T-cell (primary cell): ENCODE data around the gene SLC5A5. TPM values are rescaled to one million over a fixed set of nuclear protein-coding genes. Genes with fewer than 3 reads are reported as not detected.
A peak's percentile ranks its signal among the peaks of the same experiment; 100 is the strongest.

Experiments
- ATAC-seq, 4 experiments: fragments of 200-7000 bp in 3 of 4; fragments of 150-1000 bp in 1 of 4; cut with Tn5 transposase; replicated peaks in 1 of 4; 1 replicate in 3 of 4; 2 replicates in 1 of 4; pipeline ENCODE4 v1.10.0; 2021; ENCODE audit warnings: moderate library complexity in 3 of 4, mild to moderate bottlenecking in 2 of 4, moderate number of reproducible peaks in 1 of 4
- CTCF ChIA-PET, 2 donors: fragments of 300-600 bp; sonication (Branson Sonifier 250); formaldehyde crosslinking; loops; one replicate each; lab custom pipeline; 2022; ENCODE audit warnings: antibody characterized with exemption in 2 of 2; lab: Charles Lee
- POLR2A ChIA-PET, 2 donors: fragments of 300-600 bp; sonication (Branson Sonifier 250); formaldehyde crosslinking; loops; one replicate each; lab custom pipeline; 2022; ENCODE audit warnings: antibody characterized with exemption in 2 of 2; lab: Charles Lee
- DNase-seq, 35 experiments: peaks; one replicate each; pipeline versions ENCODE4 v3.0.0 to v3.0.0-alpha.2; 2013 to 2023
- H3K27ac ChIP-seq: one replicate; pipeline ENCODE4 v1.5.1; 2013; ENCODE audit warnings: low read length
- H3K27me3 ChIP-seq, 2 experiments: replicated peaks in 1 of 2; 1 replicate in 1 of 2; 2 replicates in 1 of 2; pipeline versions ENCODE4 v1.6.1 to v1.7.0; 2013; ENCODE audit warnings: low read length in 1 of 2, mixed read lengths in 1 of 2; ENCODE audit not compliant: control insufficient read depth in 2 of 2, insufficient read depth in 2 of 2; ENCODE audit errors: extremely low read depth in 1 of 2
- H3K36me3 ChIP-seq, 2 donors: 1 replicate in 1 of 2; 2 replicates in 1 of 2; pipeline versions ENCODE4 v1.6.1 to v1.7.0; 2013; ENCODE audit warnings: low read length in 1 of 2; ENCODE audit not compliant: control insufficient read depth in 2 of 2, insufficient read depth in 1 of 2; ENCODE audit errors: extremely low read depth in 1 of 2
- H3K4me1 ChIP-seq, 2 experiments: 1 replicate in 1 of 2; 2 replicates in 1 of 2; pipeline versions ENCODE4 v1.6.1 to v1.7.0; 2013; ENCODE audit warnings: low read length in 2 of 2, mixed read lengths in 1 of 2; ENCODE audit not compliant: insufficient read depth in 2 of 2, control insufficient read depth in 1 of 2; ENCODE audit errors: extremely low read depth in 1 of 2
- H3K4me3 ChIP-seq, 2 donors: 1 replicate in 1 of 2; 2 replicates in 1 of 2; pipeline versions ENCODE4 v1.5.1 to v1.7.0; 2013; ENCODE audit warnings: mild to moderate bottlenecking in 2 of 2, low read length in 1 of 2, moderate library complexity in 1 of 2; ENCODE audit not compliant: control insufficient read depth in 1 of 2; ENCODE audit errors: extremely low read depth in 1 of 2
- H3K9me3 ChIP-seq: 2 replicates; pipeline ENCODE4 v1.7.0; 2013
- H3K27ac Mint-ChIP-seq, 2 donors: one replicate each; pipeline ENCODE4 v1.8.0; 2020 to 2021; ENCODE audit warnings: mild to moderate bottlenecking in 2 of 2, mixed read lengths in 2 of 2
- H3K27me3 Mint-ChIP-seq, 2 donors: one replicate each; pipeline ENCODE4 v1.8.0; 2021 to 2022; ENCODE audit warnings: mixed read lengths in 2 of 2
- H3K36me3 Mint-ChIP-seq: one replicate; pipeline ENCODE4 v1.8.0; 2021; ENCODE audit warnings: mixed read lengths
- H3K4me1 Mint-ChIP-seq, 3 donors: one replicate each; pipeline ENCODE4 v1.8.0; 2020 to 2022; ENCODE audit warnings: mixed read lengths in 3 of 3, mild to moderate bottlenecking in 1 of 3
- H3K4me3 Mint-ChIP-seq, 3 donors: one replicate each; pipeline ENCODE4 v1.8.0; 2020 to 2022; ENCODE audit warnings: mild to moderate bottlenecking in 3 of 3, mixed read lengths in 3 of 3, moderate library complexity in 3 of 3
- H3K9me3 Mint-ChIP-seq, 3 donors: one replicate each; pipeline ENCODE4 v1.8.0; 2020 to 2022; ENCODE audit warnings: mixed read lengths in 3 of 3
- WGBS: methylation state at CpG from one replicate; pipeline ENCODE4 v1.1.5; 2013; ENCODE audit warnings: missing lambda C conversion rate; ENCODE audit not compliant: insufficient coverage; 5-methylcytosine and 5-hydroxymethylcytosine counted together
- total RNA-seq, 35 experiments: library from RNA in 6 of 35; stranded (reverse) in 6 of 35; fragments of 120-200 nt in 1 of 35; gene quantifications; one replicate each; pipeline versions ENCODE4 v1.2.1 to v1.2.4 and lab custom pipeline; 2013 to 2026

Gene SLC5A5
- total RNA-seq, 5 donors from 2014 or later (not counting 1 experiment from before 2014, with no cell fraction given): 2.1 to 5.7 (median 3.5) TPM

DNA sequence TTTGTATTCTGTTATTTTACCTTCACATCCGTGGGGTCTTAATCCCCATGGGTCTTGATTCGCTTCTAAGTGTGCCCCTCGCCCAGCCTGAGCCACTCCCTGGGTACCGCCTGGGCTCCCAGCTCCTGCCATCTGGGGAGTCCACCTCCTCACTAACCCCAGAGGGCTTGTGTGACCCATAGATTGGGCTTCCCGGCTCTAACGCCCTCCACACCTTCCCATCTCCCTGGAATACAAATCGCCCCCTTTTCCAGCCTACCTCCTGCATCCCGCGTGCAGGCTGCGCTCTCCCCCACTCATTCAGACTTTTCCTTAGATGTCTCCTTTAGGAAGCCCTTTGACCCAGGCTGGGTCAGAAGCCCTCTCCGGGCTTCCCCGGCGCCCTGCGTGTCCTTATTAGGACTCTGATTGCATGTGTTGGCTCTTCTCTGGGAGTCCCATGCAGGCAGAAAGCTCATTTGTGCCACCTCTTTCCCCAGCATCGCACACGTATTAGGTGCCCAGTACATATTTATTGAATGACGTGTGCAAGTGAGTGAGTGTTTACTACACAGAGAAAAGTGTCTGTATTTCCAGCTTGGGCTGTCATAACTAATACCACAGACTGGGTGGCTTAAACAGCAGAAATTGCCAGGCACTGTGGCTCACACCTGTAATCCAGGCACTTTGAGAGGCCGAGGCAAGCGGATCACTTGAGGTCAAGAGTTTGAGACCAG lies 61.8 kb downstream of the SLC5A5 start:
- peaks cover 11 to 20% (median 14%) of the 10 kb centered on the region in 3 donors for H3K4me1 Mint-ChIP-seq
- DNase-seq: no peak
- CTCF ChIA-PET: interaction anchor here (0.6 to 3.8 kb wide), 11 partner anchors 12 to 479 kb away, joined by 3 to 139 read pairs (median 4); partner anchors contain the start of genes RPL18A (in 2 of the 2), JAK3 (in 1 of the 2), PGLS (in 1 of the 2) and SLC5A5 (in 1 of the 2)
- Histone ChIP-seq H3K4me3 (peak overlapping the region; percentile 76 to 90), H3K4me1 (peaks cover 6 to 29% of the 10 kb centered on the region in 2 experiments), H3K9me3 (no peaks in the 10 kb centered on the region), H3K36me3 (peaks cover 3 to 10% of the 10 kb centered on the region in 2 donors), H3K27me3 (peaks cover 0 to 4% of the 10 kb centered on the region in 2 experiments), H3K27ac (peak overlapping the region; percentile 94)
- peak overlapping the region; percentile 82 to 88 (median 84) for H3K4me3 Mint-ChIP-seq
- H3K36me3 Mint-ChIP-seq: peaks cover 3% of the 10 kb centered on the region
- POLR2A ChIA-PET: interaction anchor here in 1 of 2 donors (0.5 to 1.3 kb wide), 4 partner anchors 66 to 74 kb away, joined by 3 to 7 read pairs (median 6); partner anchors contain the start of gene RPL18A
- peak overlapping the region; percentile 20 to 94 for H3K27ac Mint-ChIP-seq
- no peaks in the 10 kb centered on the region for H3K9me3 Mint-ChIP-seq
- ATAC-seq: no peak
- H3K27me3 Mint-ChIP-seq: no peaks in the 10 kb centered on the region
- WGBS: 38% methylated on average over 17 of the region's 19 CpGs

DNA sequence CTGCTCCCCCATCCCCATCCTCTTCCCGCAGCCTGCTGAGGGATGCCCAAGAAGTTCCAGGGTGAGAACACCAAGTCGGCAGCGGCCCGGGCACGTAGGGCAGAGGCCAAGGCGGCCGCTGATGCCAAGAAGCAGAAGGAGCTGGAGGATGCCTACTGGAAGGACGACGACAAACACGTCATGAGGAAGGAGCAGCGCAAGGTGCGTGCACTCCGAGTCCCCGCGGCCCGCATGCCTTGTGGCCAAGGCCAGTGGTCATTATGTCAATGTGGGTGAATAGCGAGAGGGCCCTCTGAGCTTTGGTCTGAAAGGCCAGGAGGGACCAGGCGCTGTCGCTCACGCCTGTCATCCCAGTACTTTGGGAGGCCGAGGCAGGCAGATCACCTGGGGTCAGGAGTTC lies 64.6 kb downstream of the SLC5A5 start:
- Mint-ChIP-seq H3K4me3 (no peak overlapping the region), H3K4me1 (peaks cover 11 to 20% (median 14%) of the 10 kb centered on the region in 3 donors), H3K27ac (no peak overlapping the region), H3K9me3 (no peaks in the 10 kb centered on the region), H3K36me3 (peaks cover 6% of the 10 kb centered on the region), H3K27me3 (no peaks in the 10 kb centered on the region)
- no peak for DNase-seq
- H3K27me3 ChIP-seq: peaks cover 0 to 4% of the 10 kb centered on the region in 2 experiments
- ATAC-seq: no peak
- POLR2A ChIA-PET: no interaction called here
- no peak overlapping the region for H3K4me3 ChIP-seq
- H3K36me3 ChIP-seq: peaks cover 3 to 19% of the 10 kb centered on the region in 2 donors
- 95% methylated on average over 19 of the region's 21 CpGs for WGBS
- H3K4me1 ChIP-seq: peaks cover 6 to 30% of the 10 kb centered on the region in 2 experiments
- H3K9me3 ChIP-seq: no peaks in the 10 kb centered on the region
- no peak overlapping the region for H3K27ac ChIP-seq
- CTCF ChIA-PET: interaction anchor here (0.5 to 3.6 kb wide), 5 partner anchors 24 to 710 kb away, joined by 3 to 43 read pairs (median 4); partner anchors contain the start of gene RPL18A (in 1 of the 2)

DNA sequence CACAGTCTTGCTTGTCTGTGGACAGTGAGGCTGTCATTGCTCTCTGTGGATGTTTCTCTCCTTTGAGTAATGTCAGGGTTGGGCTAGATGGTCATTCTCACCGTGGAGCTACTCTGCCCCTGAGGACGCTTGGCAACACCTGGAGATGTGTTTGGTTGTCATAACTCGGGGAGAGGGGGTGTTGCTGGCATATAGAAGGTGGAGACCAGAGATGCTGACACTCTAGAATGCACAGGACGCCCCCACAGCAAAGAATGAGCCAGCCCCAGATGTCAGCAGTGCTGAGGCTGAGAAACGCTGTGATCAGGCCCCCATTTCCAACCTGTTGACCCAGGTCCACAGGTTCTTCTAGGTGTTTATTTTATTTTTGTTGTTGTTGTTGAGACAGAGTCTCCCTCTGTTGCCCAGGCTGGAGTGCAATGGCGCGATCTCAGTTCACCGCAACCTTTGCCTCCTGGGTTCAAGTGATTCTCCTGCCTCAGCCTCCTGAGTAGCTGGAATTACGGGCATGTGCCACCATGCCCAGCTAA lies 65.7 kb downstream of the SLC5A5 start:
- POLR2A ChIA-PET: interaction anchor here in 1 of 2 donors (0.8 kb wide), 1 partner anchor 60 kb away, joined by 6 read pairs; no protein-coding TSS in a partner anchor
- peaks cover 10 to 13% (median 11%) of the 10 kb centered on the region in 3 donors for H3K4me1 Mint-ChIP-seq
- no peak for ATAC-seq
- H3K36me3 ChIP-seq: peaks cover 3 to 21% of the 10 kb centered on the region in 2 donors
- no peak overlapping the region for H3K27ac Mint-ChIP-seq
- H3K9me3 ChIP-seq: no peaks in the 10 kb centered on the region
- H3K4me3 ChIP-seq: no peak overlapping the region
- H3K9me3 Mint-ChIP-seq: no peaks in the 10 kb centered on the region
- H3K4me1 ChIP-seq: peaks cover 4 to 21% of the 10 kb centered on the region in 2 experiments
- no peak overlapping the region for H3K27ac ChIP-seq
- no peak overlapping the region for H3K4me3 Mint-ChIP-seq
- WGBS: 84% methylated on average over 4 of the region's 9 CpGs
- H3K27me3 ChIP-seq: no peaks in the 10 kb centered on the region
- CTCF ChIA-PET: interaction anchor here (0.5 to 3.6 kb wide), 9 partner anchors 17 to 130 kb away, joined by 3 to 43 read pairs (median 5); partner anchors contain the start of gene RPL18A (in 1 of the 2)
- H3K27me3 Mint-ChIP-seq: no peaks in the 10 kb centered on the region
- DNase-seq: no peak
- H3K36me3 Mint-ChIP-seq: peaks cover 6% of the 10 kb centered on the region

DNA sequence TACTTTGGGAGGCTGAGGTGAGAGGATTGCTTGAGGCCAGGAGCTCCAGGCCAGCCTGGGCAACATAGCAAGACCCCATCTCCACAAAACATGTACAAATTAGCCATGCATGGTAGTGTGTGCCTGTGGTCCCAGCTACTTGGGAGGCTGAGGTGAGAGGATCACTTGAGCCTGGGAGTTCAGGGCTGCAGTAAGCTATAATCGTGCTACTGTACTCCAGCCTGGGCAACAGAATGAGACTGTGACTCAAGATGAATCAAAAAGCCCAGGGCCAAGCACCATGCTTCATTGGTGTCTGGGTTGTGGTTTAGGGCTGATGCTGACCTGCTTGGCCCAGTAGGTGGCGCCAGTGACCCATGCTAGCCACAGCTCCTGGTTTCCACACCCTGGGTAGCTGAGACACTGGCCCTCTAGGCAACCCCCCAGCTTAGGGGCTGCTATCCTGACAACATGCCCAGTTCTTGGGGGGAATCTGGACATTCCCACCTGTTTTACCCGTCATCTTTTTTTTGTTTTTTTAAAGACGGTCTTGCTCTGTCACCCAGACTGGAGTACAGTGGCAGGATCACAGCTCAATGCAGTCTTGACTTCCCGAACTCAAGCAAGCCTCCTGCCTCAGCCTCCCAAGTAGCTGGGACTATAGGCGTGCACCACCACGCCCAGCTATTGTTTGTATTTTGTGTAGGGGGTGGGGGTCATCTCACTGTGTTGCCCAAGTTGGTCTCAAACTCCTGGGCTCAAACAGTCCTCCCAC lies 66.5 kb downstream of the SLC5A5 start:
- Mint-ChIP-seq H3K9me3 (no peaks in the 10 kb centered on the region), H3K27ac (no peak overlapping the region), H3K36me3 (peaks cover 6% of the 10 kb centered on the region), H3K27me3 (no peaks in the 10 kb centered on the region), H3K4me1 (peaks cover 7 to 8% (median 7%) of the 10 kb centered on the region in 3 donors), H3K4me3 (no peak overlapping the region)
- Histone ChIP-seq H3K27me3 (no peaks in the 10 kb centered on the region), H3K4me1 (peaks cover 4 to 15% of the 10 kb centered on the region in 2 experiments), H3K27ac (no peak overlapping the region), H3K4me3 (no peak overlapping the region), H3K36me3 (peaks cover 3 to 21% of the 10 kb centered on the region in 2 donors), H3K9me3 (no peaks in the 10 kb centered on the region)
- ChIA-PET CTCF (interaction anchor here (0.5 to 3.6 kb wide), 12 partner anchors 16 to 764 kb away, joined by 3 to 43 read pairs (median 6); partner anchors contain the start of genes ARRDC2 (in 1 of the 2) and RPL18A (in 1 of the 2)), POLR2A (interaction anchor here in 1 of 2 donors (0.6 to 0.8 kb wide), 2 partner anchors 59 to 61 kb away, joined by 4 to 6 read pairs; no protein-coding TSS in a partner anchor)
- WGBS: 48% methylated on average over 4 of the region's 7 CpGs
- ATAC-seq (peak; percentile 90 to 96 (median 90)), DNase-seq (peak; percentile 52 to 92 (median 77))

DNA sequence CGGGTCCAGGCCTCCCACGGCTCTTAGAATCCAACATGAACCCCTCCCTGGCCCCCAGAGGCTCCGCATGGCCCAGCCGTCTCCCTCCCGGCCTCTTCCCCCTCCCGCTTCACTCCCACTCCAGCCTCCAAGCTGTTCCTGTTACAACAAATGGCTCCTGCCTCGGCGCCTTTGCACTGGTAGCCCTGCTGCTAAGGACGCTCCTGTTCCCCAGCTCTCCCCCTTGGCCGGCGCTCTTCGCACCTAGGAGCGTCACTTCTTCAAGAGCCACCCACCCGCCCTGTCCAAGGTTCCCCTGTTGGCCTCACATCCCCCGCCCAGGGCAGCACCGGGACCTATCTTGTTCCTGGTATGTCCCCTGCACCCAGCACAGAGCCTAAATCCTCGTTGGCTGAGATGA lies 70.4 kb downstream of the SLC5A5 start:
- no peak overlapping the region for H3K4me3 Mint-ChIP-seq
- no peaks in the 10 kb centered on the region for H3K9me3 Mint-ChIP-seq
- ChIA-PET POLR2A (no interaction called here), CTCF (interaction anchor here in 1 of 2 donors (1.1 kb wide), 1 partner anchor 53 kb away, joined by 3 read pairs; no protein-coding TSS in a partner anchor)
- no peak for ATAC-seq
- no peaks in the 10 kb centered on the region for H3K9me3 ChIP-seq
- DNase-seq: no peak
- H3K27me3 Mint-ChIP-seq: no peaks in the 10 kb centered on the region
- no peak overlapping the region for H3K4me3 ChIP-seq
- peaks cover 0 to 15% of the 10 kb centered on the region in 2 experiments for H3K4me1 ChIP-seq
- no peak overlapping the region for H3K27ac ChIP-seq
- no peak overlapping the region for H3K27ac Mint-ChIP-seq
- peaks cover 8 to 13% (median 12%) of the 10 kb centered on the region in 3 donors for H3K4me1 Mint-ChIP-seq
- H3K27me3 ChIP-seq: no peaks in the 10 kb centered on the region
- WGBS: 95% methylated on average over 16 of the region's 17 CpGs
- H3K36me3 Mint-ChIP-seq: peaks cover 8% of the 10 kb centered on the region
- H3K36me3 ChIP-seq: peaks cover 0 to 20% of the 10 kb centered on the region in 2 donors
